Heart right ventricle (tissue), 16 donors: Measurements from ENCODE around the gene MAPK11. TPM values are rescaled to one million over a fixed set of nuclear protein-coding genes. Genes with fewer than 3 reads are reported as not detected.
A peak's percentile ranks its signal among the peaks of the same experiment; 100 is the strongest.

Experiments used
- ATAC-seq, 8 donors: fragments of 200-7000 bp; cut with Tn5 transposase; one replicate each; pipeline ENCODE4 v1.9.1; 2020; ENCODE audit warnings: mild to moderate bottlenecking in 8 of 8, moderate library complexity in 8 of 8, moderate number of reproducible peaks in 1 of 8
- DNase-seq, 2 donors: peaks; one replicate each; pipeline ENCODE4 v3.0.0-alpha.2; 2020
- H3K27ac ChIP-seq, 10 donors: fragments of 200-600 bp; sonication (generic) in 2 of 10; one replicate each; pipeline versions ENCODE4 v1.5.0 to v1.8.0; 2020 to 2022; ENCODE audit warnings: mild to moderate bottlenecking in 3 of 10
- H3K27me3 ChIP-seq, 7 donors: fragments of 200-600 bp; one replicate each; pipeline ENCODE4 v1.8.0; 2021 to 2022; ENCODE audit warnings: mild to moderate bottlenecking in 2 of 7
- H3K36me3 ChIP-seq, 9 donors: fragments of 200-600 bp; sonication (generic) in 1 of 9; one replicate each; pipeline versions ENCODE4 v1.5.0 to v1.8.0; 2020 to 2022; ENCODE audit warnings: mild to moderate bottlenecking in 2 of 9
- H3K4me1 ChIP-seq, 9 donors: fragments of 200-600 bp; sonication (generic) in 1 of 9; one replicate each; pipeline versions ENCODE4 v1.5.0 to v1.8.0; 2020 to 2022; ENCODE audit warnings: mild to moderate bottlenecking in 4 of 9
- H3K4me3 ChIP-seq, 10 donors: fragments of 200-600 bp; sonication (generic) in 2 of 10; one replicate each; pipeline versions ENCODE4 v1.5.0 to v1.8.0; 2020 to 2022; ENCODE audit warnings: mild to moderate bottlenecking in 7 of 10, moderate library complexity in 2 of 10
- H3K9me3 ChIP-seq, 11 donors: fragments of 200-600 bp in 10 of 11; sonication (generic) in 2 of 11; one replicate each; pipeline versions ENCODE4 v1.5.0 to v1.8.0; 2013 to 2022; ENCODE audit warnings: mild to moderate bottlenecking in 2 of 11, control low read depth in 1 of 11, moderate library complexity in 1 of 11
- CTCF ChIP-seq, 9 donors: fragments of 200-600 bp; sonication (generic) in 2 of 9; IDR thresholded peaks; one replicate each; pipeline versions ENCODE4 v1.5.0 to v1.8.0; 2021 to 2022; ENCODE audit warnings: antibody characterized with exemption in 9 of 9, mild to moderate bottlenecking in 5 of 9, moderate library complexity in 1 of 9
- WGBS, 2 donors: extraction: QIAGEN DNeasy Blood & Tissue Kit; methylation state at CpG; one replicate each; pipeline ENCODE4 v1.1.7; 2013; ENCODE audit warnings: inconsistent platforms in 1 of 2; 5-methylcytosine and 5-hydroxymethylcytosine counted together
- intact Hi-C, 10 donors: fragments of 100-400 bp; cut with DNase I; formaldehyde crosslinking; loops; one replicate each; pipeline versions ENCODE4 v1.11.1 to v1.14.2; 2022
- long read RNA-seq, 3 donors: library from polyadenylated mRNA; unstranded; transcript quantifications; one replicate each; pipeline ENCODE4 v2.0.0, GENCODE V29; 2020 to 2021
- polyA plus RNA-seq, 2 donors: library from polyadenylated mRNA; stranded (reverse); fragments of 200-250 nt; gene quantifications; one replicate each; pipeline ENCODE4 v1.2.3, GENCODE V29; 2013
- total RNA-seq, 10 donors: library from RNA; stranded (reverse); fragmentation: NEBNext Ultra II Directional in 3 of 10; extraction: Animal tissue kit (Norgen Biotek cat#: 25700) in 3 of 10; gene quantifications; one replicate each; pipeline versions ENCODE4 v1.2.1 to v1.2.4, GENCODE V29; 2021 to 2023
- donor health status: Arrhythmogenic right ventricular cardiomyopathy.
- donor health status: ischemic (EF 13 %, LVEDD 7.1; RV severe dilation, severe dysfunction).
- donor health status: healthy with polysubstance abuse.
- donor health status: DM: no; HTN: yes; CAD: no.
- donor health status: DM: no; HTN: no; CAD: no.
- donor health status: ischemic (EF 25% LVEDD 6.9; RV normal size, moderate dysfunction).
- donor health status: ischemic (EF 25% LVEDD 5.7; RV mildly dilated, moderate dysfunction).
- donor health status: healthy.
- donor health status: DM: yes; HTN: yes; CAD: no.
- donor health status: Ischemic cardiomyopathy.
- donor health status: ischemic (EF 35%, LVEDD 5.7; RV mildly dilated, moderate dysfunction).
- donor health status: nonischemic (EF 11% LVEDD 7.7; RV severe dilation, severe dysfunction).
- donor health status: DM: yes; HTN: yes; CAD: no.
- donor health status: PGD.
- donor health status: ischemic (EF 29% LVEDD 5.4; RV normal size, mild dysfunction).
- donor health status: nonischemic (EF 23%, LVEDD 6.1; RV moderate dilation, normal function).

MAPK11 gene
- total RNA-seq (10 to 100 TPM in 2 of 10 donors, 1 to 10 TPM in 8; 4.3 to 11.3 (median 7.1) TPM), polyA plus RNA-seq (10 to 100 TPM; 11.6 to 18.0 TPM)
- long read RNA-seq, donor 1, partial matches to known transcripts = 0 of 3 reads
- long read RNA-seq, donor 1, other reads (novel, unspliced or antisense) = 3 of 3 reads
- long read RNA-seq, donor 2, partial matches to known transcripts = 0 of 2 reads
- long read RNA-seq, donor 2, other reads (novel, unspliced or antisense) = 2 of 2 reads
- long read RNA-seq, donor 3, partial matches to known transcripts = 1 of 1 reads
- long read RNA-seq, donor 3, other reads (novel, unspliced or antisense) = 0 of 1 reads

DNA sequence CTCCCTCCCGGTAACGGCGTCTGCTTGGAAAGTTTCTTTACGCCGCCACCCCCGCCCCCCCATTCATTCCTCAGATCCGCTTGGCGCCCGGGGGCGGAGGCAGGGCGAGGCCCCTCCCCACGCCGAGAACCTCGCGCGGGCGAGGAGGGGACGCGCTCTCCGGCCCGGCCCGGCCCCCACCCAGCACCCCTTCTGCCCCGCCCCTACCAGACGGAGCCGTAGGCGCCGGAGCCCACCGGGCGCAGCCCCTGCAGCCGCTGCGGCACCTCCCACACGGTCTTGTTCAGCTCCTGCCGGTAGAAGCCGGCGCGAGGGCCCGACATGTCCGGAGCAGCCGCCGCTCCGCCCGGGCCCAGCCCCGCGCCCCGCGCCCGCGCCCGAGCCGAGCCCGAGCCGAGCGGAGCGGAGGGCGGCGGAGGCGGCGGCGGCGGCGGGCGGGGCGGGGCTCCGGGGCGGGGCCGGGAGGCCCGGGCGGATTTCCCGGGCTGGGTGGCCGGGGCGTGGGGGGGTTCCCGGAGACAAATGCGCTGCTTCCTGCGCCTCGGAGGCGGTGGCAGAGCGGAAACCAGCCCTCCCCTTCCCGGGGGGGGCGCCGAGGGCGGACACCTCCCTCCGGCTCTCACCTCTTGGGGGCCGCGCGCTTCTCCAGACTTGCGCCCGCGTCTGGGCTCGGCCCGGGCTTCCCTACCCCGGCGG is at the start of gene MAPK11:
Gene MAPK11 (minus strand): TSS at position 411 of the 696 bp plus-strand sequence. CDS start 88 bp downstream, at position 323.
- Histone ChIP-seq H3K4me1 (peaks cover 19 to 66% (median 53%) of the 10 kb centered on the region in 9 donors), H3K27me3 (peaks cover 0 to 66% (median 0%) of the 10 kb centered on the region in 7 donors), H3K4me3 (peak within 1 kb of the TSS; percentile 32 to 75 (median 58)), H3K36me3 (peaks cover 0 to 10% (median 2%) of the 10 kb centered on the region in 9 donors), H3K27ac (peak within 1 kb of the TSS; percentile 64 to 87 (median 84)), H3K9me3 (no peaks in the 10 kb centered on the region)
- DNase-seq (peak; percentile 74 to 75), ATAC-seq (peak; percentile 11 to 61 (median 40))
- intact Hi-C loops = loop anchor here in 4 of 10 donors (2.0 to 5.0 kb wide), 3 partner anchors 37 to 72 kb away; partner anchors contain the start of genes PPP6R2 (in 3 of the 4), DENND6B (in 1 of the 4) and PLXNB2 (in 1 of the 4)
- no peak for TF ChIP-seq CTCF (IDR thresholded peaks at IDR 0.05)
- WGBS, 2 donors = 1% methylated on average over 56 to 89 of the region's 92 CpGs

DNA sequence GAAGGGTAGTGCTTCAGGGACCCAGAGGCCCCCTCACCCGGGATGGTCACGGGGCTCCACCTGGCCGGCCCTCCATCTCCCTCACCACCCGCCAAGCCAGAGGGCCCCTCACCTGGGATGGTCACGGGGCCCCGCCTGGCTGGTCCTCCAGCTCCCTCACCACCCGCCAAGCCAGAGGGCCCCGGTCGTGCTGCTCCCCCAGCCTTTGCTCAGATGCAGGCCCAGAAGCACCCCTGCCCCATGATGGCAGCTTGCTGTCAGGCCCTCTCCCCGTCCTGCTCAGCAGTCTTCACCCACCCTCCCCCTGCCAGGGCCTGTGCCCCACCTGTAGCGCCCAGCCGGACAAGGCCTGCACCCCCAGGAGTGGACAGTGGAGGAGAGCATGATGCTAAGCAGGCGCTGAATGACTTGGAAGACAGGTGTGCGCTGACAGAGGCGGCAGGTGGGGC is 49.3 kb upstream of the MAPK11 start:
- Histone ChIP-seq H3K4me3 (no peak overlapping the region), H3K36me3 (no peaks in the 10 kb centered on the region), H3K9me3 (no peaks in the 10 kb centered on the region), H3K4me1 (peaks cover 0 to 7% (median 5%) of the 10 kb centered on the region in 9 donors), H3K27me3 (no peaks in the 10 kb centered on the region), H3K27ac (no peak overlapping the region)
- DNase-seq = no peak
- 93 to 95% methylated on average over 14 to 15 of the region's 15 CpGs for WGBS, 2 donors
- no peak for ATAC-seq
- intact Hi-C loops = no loop called here
- no peak for TF ChIP-seq CTCF (IDR thresholded peaks at IDR 0.05)

- intact Hi-C loops = no loop called here
Observed at GRCh38 chr22:50318698-50319411, 48.7 kb upstream of the MAPK11 start.

More at GRCh38 chr22:50318698-50319411, 48.7 kb upstream of the MAPK11 start:
- Histone ChIP-seq H3K27me3 (no peaks in the 10 kb centered on the region), H3K4me3 (no peak overlapping the region), H3K9me3 (no peaks in the 10 kb centered on the region), H3K27ac (no peak overlapping the region), H3K36me3 (no peaks in the 10 kb centered on the region), H3K4me1 (peaks cover 0 to 13% (median 5%) of the 10 kb centered on the region in 9 donors)
- WGBS, 2 donors = 75 to 81% methylated on average over 21 of the region's 21 CpGs
- no peak for ATAC-seq
- DNase-seq = no peak
- no peak for TF ChIP-seq CTCF (IDR thresholded peaks at IDR 0.05)
